ENCODE measurements around the gene ECHDC3.

Gene ECHDC3

DNA sequence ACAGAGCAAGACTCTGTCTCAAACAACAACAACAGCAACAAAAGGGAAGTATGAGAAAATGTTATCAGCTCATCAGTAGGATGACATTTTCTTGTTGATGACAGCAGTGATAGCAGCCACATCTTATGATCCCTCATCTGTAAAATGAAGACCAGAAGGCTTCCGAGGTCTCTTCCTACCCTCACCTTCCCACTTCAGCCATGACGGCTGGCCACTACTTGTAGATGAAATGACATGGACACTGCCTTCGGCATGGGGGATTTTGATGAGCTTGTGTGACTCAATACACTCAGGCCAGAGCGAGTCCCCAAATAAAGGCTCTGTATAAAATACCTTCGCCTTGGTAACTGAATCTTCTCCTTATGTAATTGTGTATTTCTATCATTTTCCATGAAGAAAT lies 6.7 kb downstream of the ECHDC3 start:
- DNase-seq (ENCODE audit: low read depth) = no peak

GRCh38 chr10:11750420-11750819 lies 8.2 kb downstream of the ECHDC3 start:
- no peak for DNase-seq (ENCODE audit: low read depth)

GRCh38 chr10:11754173-11754572 lies 12.0 kb downstream of the ECHDC3 start:
- no peak for DNase-seq (ENCODE audit: low read depth)

DNA sequence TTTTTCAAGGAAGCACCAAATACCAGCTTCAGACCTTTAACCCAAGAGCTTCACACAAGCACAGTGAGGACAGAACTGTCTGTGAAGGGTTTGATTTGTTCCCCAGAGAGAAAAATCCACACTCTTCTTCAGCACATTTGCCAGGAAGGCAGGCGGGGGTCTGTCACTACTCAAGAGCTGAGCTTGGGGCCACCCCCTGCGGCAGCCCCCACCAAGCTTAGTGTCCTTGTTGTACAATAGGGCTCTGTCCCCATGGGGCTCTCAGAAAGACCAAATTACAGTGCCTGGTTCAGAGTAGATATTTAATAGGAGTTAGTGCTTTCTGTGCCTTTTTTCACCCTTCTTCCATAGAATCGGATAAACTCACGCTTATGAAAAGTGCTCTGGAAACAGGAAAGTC lies 12.4 kb downstream of the ECHDC3 start:
- DNase-seq (ENCODE audit: low read depth) = no peak

- DNase-seq (ENCODE audit: low read depth) = no peak
These were observed 13.5 kb downstream of the ECHDC3 start for GRCh38 chr10:11755512-11756263.

- no peak for DNase-seq (ENCODE audit: low read depth)
These were observed 14.7 kb downstream of the ECHDC3 start for GRCh38 chr10:11756766-11757315.

- DNase-seq (ENCODE audit: low read depth) = no peak
These were observed 15.3 kb downstream of the ECHDC3 start for GRCh38 chr10:11757454-11757820.

DNA sequence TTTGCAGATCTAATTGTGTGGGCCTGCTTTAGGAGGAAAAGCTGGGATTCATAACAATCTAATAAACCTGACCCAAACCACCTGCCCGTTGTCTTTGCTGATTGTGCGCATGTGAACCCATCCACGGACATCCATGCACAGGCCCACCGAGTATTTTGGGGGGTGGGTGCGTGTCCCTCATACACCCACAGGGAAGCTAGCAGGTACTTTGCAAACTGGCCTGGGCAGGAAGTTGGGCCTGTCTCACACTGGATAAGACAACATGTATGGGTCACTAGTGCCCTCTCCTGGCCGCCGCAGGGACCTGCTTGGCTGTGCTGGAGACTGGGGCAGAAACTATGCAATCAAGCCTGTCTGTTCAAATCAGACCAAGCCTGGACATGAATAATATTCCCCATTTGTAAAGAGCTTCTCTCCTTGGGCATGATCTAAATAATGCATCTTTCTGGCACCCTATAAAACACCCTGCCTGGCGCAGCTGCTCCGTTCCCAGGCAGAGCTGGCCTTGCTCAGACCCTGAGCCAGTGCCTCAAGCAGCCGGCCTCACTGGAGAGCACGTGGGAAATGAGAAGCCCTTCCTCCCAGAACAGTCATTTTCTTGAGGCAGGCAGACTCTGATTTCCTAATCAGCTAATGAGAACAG lies 15.8 kb downstream of the ECHDC3 start:
- DNase-seq (ENCODE audit: low read depth) = peak; percentile 79

DNA sequence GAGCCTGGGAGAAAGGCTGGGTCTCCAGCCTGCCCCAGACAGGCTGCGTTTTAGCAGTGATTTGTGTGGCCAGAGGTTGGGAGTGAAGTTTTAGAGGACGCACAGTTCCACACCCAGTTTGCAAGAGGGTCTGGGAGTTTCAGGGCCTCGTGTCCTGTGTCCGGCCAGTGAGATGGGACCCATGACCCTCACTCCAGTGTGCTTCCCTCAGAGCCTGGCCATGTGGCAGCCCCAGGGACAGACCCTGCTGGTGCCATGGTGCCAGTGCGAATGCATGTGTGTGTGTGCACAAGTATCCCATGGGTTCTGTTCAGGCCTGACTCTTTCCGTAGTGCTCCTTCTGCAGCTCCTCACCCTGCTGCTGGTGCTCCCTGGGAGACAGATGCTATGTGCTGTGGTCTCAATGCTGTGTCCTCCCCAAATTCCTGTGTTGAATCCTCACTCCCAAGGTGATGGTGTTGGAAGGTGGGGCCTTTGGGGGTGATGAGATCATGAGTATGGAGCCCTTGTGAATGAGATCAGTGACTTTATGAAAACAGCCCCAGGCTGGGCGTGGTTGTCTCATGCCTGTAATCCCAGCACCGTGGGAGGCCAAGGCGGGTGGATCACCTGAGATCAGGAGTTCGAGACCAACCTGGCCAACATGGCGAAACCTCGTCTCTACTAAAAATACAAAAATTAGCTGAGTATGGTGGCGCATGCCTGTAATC lies 16.5 kb downstream of the ECHDC3 start:
- no peak for DNase-seq (ENCODE audit: low read depth)

DNA sequence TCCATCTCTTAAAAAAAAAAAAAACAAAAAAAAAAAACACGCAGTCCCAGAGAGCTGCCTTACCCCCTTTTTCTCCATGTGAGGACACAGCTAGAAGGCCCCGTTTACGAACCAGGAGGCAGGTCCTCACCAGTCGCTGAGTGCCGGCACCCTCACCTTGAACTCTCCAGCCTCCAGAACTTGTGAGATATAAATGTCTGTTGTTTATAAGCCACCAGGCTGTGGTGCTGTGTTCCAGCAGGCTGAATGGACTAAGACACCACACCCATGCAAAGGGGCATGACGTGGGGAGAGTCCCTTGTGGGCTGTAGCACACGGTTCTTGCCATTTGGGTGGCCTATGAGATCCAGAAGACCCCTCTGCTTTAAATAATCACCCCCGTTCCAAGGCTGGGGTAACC lies 17.2 kb downstream of the ECHDC3 start:
- no peak for DNase-seq (ENCODE audit: low read depth)

DNA sequence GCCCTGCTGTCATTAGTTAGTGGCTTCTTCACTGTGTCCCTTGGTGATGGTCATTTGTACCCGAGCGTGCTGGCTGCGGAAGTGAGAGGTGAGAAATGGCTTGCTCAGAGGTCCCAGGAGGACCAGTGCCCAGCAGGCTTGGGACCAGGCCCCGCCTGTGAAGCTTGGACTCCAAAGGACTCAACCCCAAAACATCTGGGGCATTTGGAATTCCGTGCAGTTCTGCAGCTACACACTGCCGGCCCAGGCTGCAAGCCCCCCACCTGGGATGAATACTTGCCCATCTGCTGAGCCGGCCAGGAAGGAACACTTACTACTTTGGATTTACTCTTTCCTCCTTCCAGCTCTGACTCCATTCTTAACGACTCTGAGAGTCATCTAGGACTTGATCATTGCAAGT lies 18.0 kb downstream of the ECHDC3 start:
- DNase-seq (ENCODE audit: low read depth) = no peak

DNA sequence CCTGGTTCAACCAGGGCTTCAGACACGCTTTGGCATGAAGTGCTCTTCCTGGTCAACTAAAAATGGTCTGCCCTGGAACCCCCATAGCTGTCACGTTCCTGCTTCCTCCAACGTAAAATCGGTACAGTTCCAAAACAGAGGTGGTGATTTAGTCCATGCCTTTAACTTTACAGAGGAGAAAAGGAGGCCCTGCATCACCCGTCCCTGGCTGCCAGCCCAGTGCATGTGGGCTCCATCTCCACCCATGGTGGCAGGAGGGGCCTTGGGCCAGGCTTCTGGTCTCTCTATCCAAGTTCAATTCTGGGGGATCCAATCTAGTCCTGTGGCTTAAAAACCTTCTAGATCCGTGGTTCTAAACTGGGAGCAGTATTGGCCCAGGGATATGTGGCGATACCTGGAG lies 18.7 kb downstream of the ECHDC3 start:
- no peak for DNase-seq (ENCODE audit: low read depth)

- DNase-seq (ENCODE audit: low read depth) = no peak
These were observed 19.2 kb downstream of the ECHDC3 start for GRCh38 chr10:11761431-11761830.

DNA sequence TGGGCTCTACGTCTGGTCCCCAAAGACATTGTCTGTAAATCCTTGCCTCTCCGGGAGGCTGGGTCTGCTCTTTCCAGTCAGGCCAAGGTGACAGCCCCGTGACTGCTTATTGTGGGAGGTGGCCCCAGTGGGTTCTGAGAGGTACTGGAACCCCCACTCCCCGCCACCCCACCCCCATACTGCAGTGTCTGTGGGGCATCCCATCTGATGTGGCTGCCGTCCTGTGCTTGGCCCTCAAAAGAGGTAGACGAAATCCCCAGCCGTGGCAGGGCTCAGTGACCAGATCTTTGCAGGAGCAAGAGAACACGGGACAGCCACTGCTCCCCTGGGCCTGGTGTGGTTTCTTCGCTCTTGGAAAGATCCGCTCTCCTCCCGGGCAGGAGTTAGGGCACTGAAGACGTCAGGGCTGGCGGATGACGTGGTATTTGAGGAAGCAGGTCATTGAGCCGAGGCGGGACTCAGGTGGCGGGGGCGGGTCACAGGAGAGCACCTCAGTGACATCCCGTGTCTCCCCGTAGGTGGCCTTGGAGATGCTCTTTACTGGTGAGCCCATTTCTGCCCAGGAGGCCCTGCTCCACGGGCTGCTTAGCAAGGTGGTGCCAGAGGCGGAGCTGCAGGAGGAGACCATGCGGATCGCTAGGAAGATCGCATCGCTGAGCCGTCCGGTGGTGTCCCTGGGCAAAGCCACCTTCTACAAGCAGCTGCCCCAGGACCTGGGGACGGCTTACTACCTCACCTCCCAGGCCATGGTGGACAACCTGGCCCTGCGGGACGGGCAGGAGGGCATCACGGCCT lies 20.7 kb downstream of the ECHDC3 start:
- DNase-seq (ENCODE audit: low read depth) = no peak

DNA sequence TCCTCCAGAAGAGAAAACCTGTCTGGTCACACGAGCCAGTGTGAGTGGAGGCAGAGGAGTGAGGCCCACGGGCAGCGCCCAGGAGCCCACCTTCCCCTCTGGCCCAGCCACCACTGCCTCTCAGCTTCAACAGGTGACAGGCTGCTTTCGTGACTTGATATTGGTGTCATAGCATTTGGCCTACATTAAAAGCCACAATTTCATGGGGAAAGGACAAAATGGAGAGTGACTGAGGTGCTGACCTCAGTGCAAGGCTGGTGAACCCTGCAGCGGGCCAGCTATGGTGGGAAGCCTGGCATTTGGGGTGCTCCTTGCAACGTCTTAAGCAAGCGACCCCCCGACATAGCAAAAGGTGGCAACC lies 21.3 kb downstream of the ECHDC3 start:
- DNase-seq (ENCODE audit: low read depth) = no peak

- no peak for DNase-seq (ENCODE audit: low read depth)
These were observed 23.0 kb downstream of the ECHDC3 start for GRCh38 chr10:11765141-11765540.

DNA sequence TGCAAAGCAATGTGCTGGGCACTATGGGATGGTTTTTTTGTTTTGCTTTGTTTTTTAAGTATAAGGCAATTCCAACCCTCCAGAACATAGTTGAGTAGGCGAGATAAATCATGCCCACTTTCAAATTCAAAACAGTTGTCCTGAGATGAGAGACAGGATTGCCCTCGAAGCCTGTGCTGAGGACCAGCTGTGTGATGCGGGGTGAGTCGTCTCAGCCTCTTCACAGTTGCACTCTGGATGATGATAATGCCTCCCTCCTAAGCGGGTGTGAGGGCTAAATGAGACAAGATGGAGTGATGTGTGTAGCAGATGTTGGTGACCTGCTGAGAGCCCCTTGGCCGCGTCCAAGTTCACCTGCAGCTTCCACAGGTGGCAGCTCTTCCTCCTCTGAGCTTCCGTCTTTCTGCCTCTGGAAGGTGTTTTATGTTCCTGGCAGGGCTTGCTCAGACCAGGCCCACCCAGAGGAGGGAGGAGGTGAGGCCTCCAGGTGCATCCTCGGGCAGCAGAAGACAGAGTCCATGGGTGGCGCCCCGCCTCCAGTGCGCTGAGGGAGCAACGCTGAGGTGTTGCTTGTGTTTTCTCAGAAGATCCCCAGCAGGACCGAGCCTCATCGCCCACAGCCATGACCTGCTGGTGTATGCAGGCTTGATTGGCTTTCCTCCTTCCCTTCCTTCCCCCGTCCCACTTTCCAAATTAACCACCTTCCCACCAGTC lies 30.6 kb downstream of the ECHDC3 start:
- DNase-seq (ENCODE audit: low read depth) = no peak

DNA sequence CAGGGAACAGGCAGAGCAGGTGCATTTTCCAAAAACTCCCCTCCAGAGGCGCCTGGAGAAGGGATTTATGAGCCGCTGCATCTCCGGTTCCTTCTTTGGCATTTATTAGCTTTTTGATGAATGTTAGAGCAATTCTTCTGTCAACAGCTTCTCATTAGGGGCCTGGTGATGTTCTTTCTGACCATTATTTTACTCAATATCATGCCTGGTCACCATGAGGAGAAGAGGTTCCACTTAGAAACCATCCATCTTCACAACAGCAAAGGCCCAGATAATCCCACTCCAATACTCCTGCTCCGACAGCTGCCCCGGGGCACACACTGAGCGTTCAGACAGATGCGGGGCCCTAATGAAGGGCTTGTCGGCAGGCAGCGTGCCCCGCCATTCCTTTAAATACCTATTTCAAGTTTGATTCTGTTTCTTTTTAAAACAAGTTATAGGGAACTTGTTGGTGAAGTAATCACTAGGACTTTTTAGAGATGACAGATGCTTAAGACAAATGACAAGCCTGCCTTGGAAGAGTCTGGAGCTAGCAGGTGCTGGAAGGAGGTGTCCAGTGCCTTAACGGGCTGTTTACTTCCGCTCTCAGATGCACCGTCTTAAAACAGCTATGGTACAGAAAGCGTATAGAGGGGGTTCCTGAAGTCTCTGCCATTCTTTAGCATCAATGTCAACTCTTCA lies 31.7 kb downstream of the ECHDC3 start:
- no peak for DNase-seq (ENCODE audit: low read depth)

GRCh38 chr10:11775412-11775811 lies 33.2 kb downstream of the ECHDC3 start:
- DNase-seq (ENCODE audit: low read depth) = no peak

DNA sequence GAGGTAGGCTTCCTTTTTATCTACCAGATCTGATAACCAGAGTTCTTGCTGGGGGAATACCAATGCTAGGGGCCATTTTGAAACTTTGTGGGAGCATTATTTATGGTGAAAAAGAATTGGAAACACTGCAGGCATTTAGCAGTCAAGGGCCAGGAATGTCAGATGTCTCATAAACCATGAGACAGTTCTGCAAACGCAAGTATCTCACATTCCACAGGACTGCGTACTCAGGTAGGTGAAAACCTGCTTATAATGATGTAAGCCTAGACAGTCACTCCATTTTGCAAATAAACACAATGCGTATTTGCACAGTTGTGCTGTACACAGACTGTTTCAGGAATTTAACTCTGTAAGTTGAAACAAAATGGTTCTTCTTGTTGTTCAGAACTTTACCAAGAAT lies 33.9 kb downstream of the ECHDC3 start:
- DNase-seq (ENCODE audit: low read depth) = no peak

DNA sequence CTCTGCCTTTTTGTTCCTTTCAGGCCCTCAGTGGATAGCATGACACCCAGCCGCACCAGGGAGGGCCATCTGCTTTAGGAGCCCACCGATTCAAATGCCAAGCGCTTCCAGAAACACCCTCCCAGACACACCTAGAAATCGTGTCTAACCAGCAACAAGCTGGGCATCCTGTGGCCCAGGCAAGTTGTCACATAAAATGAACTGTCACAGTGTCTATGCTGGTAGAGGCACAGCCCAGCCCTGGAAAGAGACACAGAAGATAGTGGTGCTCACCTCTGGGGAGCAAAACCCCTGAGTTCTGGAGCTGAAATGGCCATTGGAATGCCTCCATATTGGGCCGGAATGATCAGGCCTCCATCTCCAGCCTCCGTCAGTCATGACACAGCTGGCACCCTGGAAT lies 38.9 kb downstream of the ECHDC3 start:
- no peak for DNase-seq (ENCODE audit: low read depth)
